Kidney (tissue), 22 donors: Measurements from ENCODE around the gene GJA10. TPM values are rescaled to one million over a fixed set of nuclear protein-coding genes. Genes with fewer than 3 reads are reported as not detected.
"Not testable (repeated sequence)": the region's sequence is repeated elsewhere in the genome, so short reads cannot be mapped to it uniquely, and the experiment has no call there.

ENCODE experiments used
- DNase-seq, 5 donors: peaks; one replicate each; pipeline ENCODE4 v3.0.0-alpha.2; 2013 to 2020
- FAIRE-seq: peaks from 2 replicates; lab custom pipeline; 2012; peaks lifted over from hg19 to GRCh38; lab: Jason Lieb, UNC
- H3K27ac ChIP-seq, 2 donors: one replicate each; pipeline ENCODE4 v1.7.0; 2013; ENCODE audit warnings: low read depth in 2 of 2, low read length in 2 of 2, inconsistent platforms in 1 of 2
- H3K27me3 ChIP-seq: one replicate; pipeline ENCODE4 v1.7.1; 2013; ENCODE audit warnings: low read length, inconsistent platforms; ENCODE audit not compliant: control insufficient read depth, insufficient read depth
- H3K36me3 ChIP-seq, 3 donors: one replicate each; pipeline versions ENCODE4 v1.7.0 to v1.7.1; 2013; ENCODE audit warnings: low read length in 3 of 3, control low read depth in 1 of 3, inconsistent platforms in 1 of 3; ENCODE audit not compliant: insufficient read depth in 3 of 3, control insufficient read depth in 2 of 3
- H3K4me1 ChIP-seq, 3 donors: one replicate each; pipeline versions ENCODE4 v1.7.0 to v1.7.1; 2013; ENCODE audit warnings: low read length in 3 of 3, inconsistent platforms in 1 of 3, low read depth in 1 of 3; ENCODE audit not compliant: control insufficient read depth in 2 of 3, insufficient read depth in 2 of 3
- H3K4me3 ChIP-seq, 3 donors: one replicate each; pipeline versions ENCODE4 v1.7.0 to v1.8.1; 2013; ENCODE audit warnings: low read length in 3 of 3, control low read depth in 1 of 3, inconsistent platforms in 1 of 3
- H3K9ac ChIP-seq, 3 donors: one replicate each; pipeline versions ENCODE4 v1.7.0 to v1.7.1; 2013; ENCODE audit warnings: low read length in 3 of 3, control low read depth in 1 of 3, inconsistent platforms in 1 of 3
- H3K9me3 ChIP-seq, 3 donors: one replicate each; pipeline versions ENCODE4 v1.7.0 to v1.7.1; 2013; ENCODE audit warnings: low read length in 3 of 3, control low read depth in 1 of 3, inconsistent platforms in 1 of 3; ENCODE audit not compliant: control insufficient read depth in 2 of 3, insufficient read depth in 1 of 3
- CTCF ChIP-seq: IDR thresholded peaks from 3 replicates; pipeline ENCODE4 v1.5.1; 2012; ENCODE audit warnings: mild to moderate bottlenecking, moderate library complexity, borderline replicate concordance; ENCODE audit not compliant: insufficient read depth; ENCODE audit errors: extremely low read depth
- intact Hi-C: fragments of 100-400 bp; cut with DNase I; formaldehyde crosslinking; loops from one replicate; pipeline ENCODE4 v1.11.1; 2022
- long read RNA-seq, 10 donors: library from polyadenylated mRNA in 1 of 10; unstranded in 1 of 10; transcript quantifications; one replicate each; pipeline ENCODE4 v2.0.0 and lab custom pipeline, GENCODE V29; 2021 to 2026
- polyA plus RNA-seq: library from polyadenylated mRNA; stranded (reverse); fragments of 350-450 nt; fragmentation: Illumina TruSeq; extraction: RNeasy Lipid Tissue Mini Kit (QIAGEN cat#74804); gene quantifications from one replicate; pipeline ENCODE4 v1.2.3, GENCODE V29; 2014; ENCODE audit warnings: low read depth, low replicate concordance; ENCODE audit not compliant: insufficient read depth
- total RNA-seq: library from RNA; stranded (reverse); fragmentation: NEBNext Ultra II Directional; extraction: Animal tissue kit (Norgen Biotek cat#: 25700); gene quantifications from one replicate; pipeline ENCODE4 v1.2.1, GENCODE V29; 2021
- donor health status: control.
- donor health status: control.
- donor health status: control.
- donor health status: control.
- donor health status: control.
- donor health status: DM: yes; HTN: yes; CAD: no.
- donor health status: Normal renal cell carcinoma (clear cell type).

The GJA10 gene
- not detected for total RNA-seq
- not detected for polyA plus RNA-seq
- long read RNA-seq, donor 1 = 0 reads
- long read RNA-seq, donor 2 = 0 reads
- long read RNA-seq, donor 3 = 0 reads
- long read RNA-seq, donor 4 = 0 reads
- long read RNA-seq, donor 5 = 0 reads
- long read RNA-seq, donor 6 = 0 reads
- long read RNA-seq, donor 7 = 0 reads
- long read RNA-seq, donor 8 = 0 reads
- long read RNA-seq, donor 9 = 0 reads
- long read RNA-seq, donor 10 = 0 reads

- Histone ChIP-seq H3K9me3 (no peaks in the 10 kb centered on the region), H3K27me3 (no peaks in the 10 kb centered on the region), H3K4me1 (no peaks in the 10 kb centered on the region), H3K36me3 (no peaks in the 10 kb centered on the region), H3K9ac (no peak within 1 kb of the TSS), H3K4me3 (no peak within 1 kb of the TSS), H3K27ac (no peak within 1 kb of the TSS)
- no peak for TF ChIP-seq CTCF
- no peak for FAIRE-seq
- intact Hi-C loops = no loop called here
- DNase-seq = no peak
These were observed at the start of gene GJA10 for GRCh38 chr6:89894169-89894568. Gene GJA10, plus strand, starts transcription at chr6:89894469. Its CDS starts 0 bp downstream, at chr6:89894469.

- H3K27me3 ChIP-seq, H3K36me3 ChIP-seq, intact Hi-C loops, H3K9me3 ChIP-seq, H3K9ac ChIP-seq, H3K4me1 ChIP-seq, FAIRE-seq, H3K4me3 ChIP-seq, H3K27ac ChIP-seq, DNase-seq: not testable (repeated sequence)
These were observed 46.8 kb upstream of the GJA10 start for GRCh38 chr6:89847513-89847912.

- DNase-seq = no peak
- intact Hi-C loops = no loop called here
- TF ChIP-seq CTCF = no peak
- no peak overlapping the region for H3K9ac ChIP-seq
- H3K4me3 ChIP-seq = no peak overlapping the region
- H3K36me3 ChIP-seq = peaks cover 4 to 12% (median 7%) of the 10 kb centered on the region in 3 donors
- H3K4me1 ChIP-seq = no peaks in the 10 kb centered on the region
- no peak for FAIRE-seq
- no peaks in the 10 kb centered on the region for H3K27me3 ChIP-seq
- no peak overlapping the region for H3K27ac ChIP-seq
- no peaks in the 10 kb centered on the region for H3K9me3 ChIP-seq
These were observed 41.2 kb upstream of the GJA10 start for GRCh38 chr6:89853068-89853467.

- H3K9ac ChIP-seq = no peak overlapping the region
- TF ChIP-seq CTCF = no peak
These were observed 36.2 kb upstream of the GJA10 start for GRCh38 chr6:89858041-89858440.

More at GRCh38 chr6:89858041-89858440, 36.2 kb upstream of the GJA10 start:
- no peak for DNase-seq
- Histone ChIP-seq H3K36me3 (peaks cover 6 to 25% (median 10%) of the 10 kb centered on the region in 3 donors), H3K4me1 (no peaks in the 10 kb centered on the region), H3K27ac (no peak overlapping the region), H3K4me3 (no peak overlapping the region), H3K9me3 (no peaks in the 10 kb centered on the region), H3K27me3 (no peaks in the 10 kb centered on the region)
- intact Hi-C loops = no loop called here
- FAIRE-seq = no peak
